DOHH2 (cell line): ENCODE measurements around the gene TRAP1.

Experiments used
- EZH2phosphoT487 ChIP-seq: fragments of 200-600 bp; sonication (generic); IDR thresholded peaks from 2 replicates; pipeline ENCODE4 v1.6.1; 2017; ENCODE audit warnings: borderline replicate concordance, mild to moderate bottlenecking, antibody characterized with exemption, low read length, moderate library complexity, mixed read lengths
- TF ChIP-seq, protein P1 (sequence below): fragments of 200-600 bp; sonication (generic); IDR thresholded peaks from one replicate; pipeline ENCODE4 v1.5.1; 2014; ENCODE audit warnings: antibody characterized with exemption, mild to moderate bottlenecking, low read depth, low read length; ENCODE audit not compliant: poor library complexity, severe bottlenecking

DNA sequence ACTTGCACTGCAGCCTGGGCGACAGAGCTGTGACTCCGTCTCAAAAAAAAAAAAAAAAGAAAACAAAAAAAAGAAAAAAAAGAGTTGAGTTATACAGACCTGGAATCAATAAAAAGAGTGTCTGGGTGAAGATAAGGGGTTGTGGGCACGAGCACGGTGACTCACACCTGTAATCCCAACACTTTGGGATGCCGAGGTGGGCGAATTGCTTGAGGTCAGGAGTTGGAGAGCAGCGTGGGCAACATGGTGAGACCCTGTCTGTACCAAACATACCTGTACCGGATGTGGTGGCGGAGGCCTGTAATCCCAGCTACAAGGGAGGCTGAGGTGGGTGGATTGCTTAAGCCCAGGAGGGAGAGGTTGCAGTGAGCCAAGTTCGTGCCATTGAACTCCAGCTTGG lies 1.3 kb upstream of the TRAP1 start:
- TF ChIP-seq, protein P1, sequence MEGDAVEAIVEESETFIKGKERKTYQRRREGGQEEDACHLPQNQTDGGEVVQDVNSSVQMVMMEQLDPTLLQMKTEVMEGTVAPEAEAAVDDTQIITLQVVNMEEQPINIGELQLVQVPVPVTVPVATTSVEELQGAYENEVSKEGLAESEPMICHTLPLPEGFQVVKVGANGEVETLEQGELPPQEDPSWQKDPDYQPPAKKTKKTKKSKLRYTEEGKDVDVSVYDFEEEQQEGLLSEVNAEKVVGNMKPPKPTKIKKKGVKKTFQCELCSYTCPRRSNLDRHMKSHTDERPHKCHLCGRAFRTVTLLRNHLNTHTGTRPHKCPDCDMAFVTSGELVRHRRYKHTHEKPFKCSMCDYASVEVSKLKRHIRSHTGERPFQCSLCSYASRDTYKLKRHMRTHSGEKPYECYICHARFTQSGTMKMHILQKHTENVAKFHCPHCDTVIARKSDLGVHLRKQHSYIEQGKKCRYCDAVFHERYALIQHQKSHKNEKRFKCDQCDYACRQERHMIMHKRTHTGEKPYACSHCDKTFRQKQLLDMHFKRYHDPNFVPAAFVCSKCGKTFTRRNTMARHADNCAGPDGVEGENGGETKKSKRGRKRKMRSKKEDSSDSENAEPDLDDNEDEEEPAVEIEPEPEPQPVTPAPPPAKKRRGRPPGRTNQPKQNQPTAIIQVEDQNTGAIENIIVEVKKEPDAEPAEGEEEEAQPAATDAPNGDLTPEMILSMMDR: no peak
- TF ChIP-seq EZH2phosphoT487: no peak
